ENCODE measurements around the gene TEX13A.

The TEX13A gene

DNA sequence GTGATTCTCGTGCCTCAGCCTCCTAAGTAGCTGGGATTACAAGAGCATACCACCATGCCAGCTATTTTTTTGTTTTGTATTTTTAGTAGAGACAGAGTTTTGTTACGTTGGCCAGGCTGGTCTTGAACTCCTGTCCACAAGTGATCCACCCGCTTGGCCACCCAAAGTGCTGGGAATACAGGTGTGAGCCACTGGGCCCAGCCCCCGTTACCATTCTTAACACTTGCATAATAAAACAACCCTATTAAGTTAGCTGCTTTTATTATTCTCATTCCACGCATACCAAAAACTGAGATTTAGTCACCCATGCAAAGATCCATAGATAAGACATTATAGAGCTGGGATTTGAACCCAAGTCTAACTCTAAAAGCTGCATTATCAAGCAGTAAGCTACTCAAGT lies 6.0 kb upstream of the TEX13A start:
- Histone ChIP-seq H3K36me3 (ENCODE audit: control insufficient read depth, insufficient read depth, low read length) (no peaks in the 10 kb centered on the region), H3K4me3 (ENCODE audit: low read depth, low read length) (no peak overlapping the region), H3K27me3 (ENCODE audit: control insufficient read depth, insufficient read depth, low read length) (no peaks in the 10 kb centered on the region), H3K4me1 (ENCODE audit: control insufficient read depth, insufficient read depth, low read length) (no peaks in the 10 kb centered on the region), H3K9ac (ENCODE audit: low read depth, low read length) (no peak overlapping the region), H3K9me3 (ENCODE audit: control insufficient read depth, insufficient read depth, low read length) (no peaks in the 10 kb centered on the region)

DNA sequence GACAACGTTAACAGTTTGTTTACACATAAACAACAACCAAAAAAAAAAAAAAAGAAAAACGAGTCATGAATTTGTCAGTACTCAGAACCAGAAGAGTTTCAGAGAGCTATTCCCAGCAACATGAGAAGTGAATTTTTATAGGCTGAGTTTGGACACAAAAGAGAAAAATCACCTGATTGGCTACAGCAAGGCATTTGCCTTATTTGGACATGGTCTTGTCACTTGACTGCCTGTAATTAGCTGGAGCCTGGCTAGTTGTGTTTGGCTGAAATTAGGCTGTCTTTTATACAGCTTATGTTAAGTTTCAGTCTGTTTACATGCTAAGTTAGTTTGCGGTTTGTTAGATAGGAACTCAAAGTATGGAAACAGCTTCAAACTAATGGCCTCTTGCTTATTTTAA lies 880 bp upstream of the TEX13A start:
- no peak overlapping the region for H3K9ac ChIP-seq (ENCODE audit: low read depth, low read length)
- no peak overlapping the region for H3K4me3 ChIP-seq (ENCODE audit: low read depth, low read length)
- H3K36me3 ChIP-seq (ENCODE audit: control insufficient read depth, insufficient read depth, low read length), result no peaks in the 10 kb centered on the region
- H3K4me1 ChIP-seq (ENCODE audit: control insufficient read depth, insufficient read depth, low read length), result no peaks in the 10 kb centered on the region
- H3K27me3 ChIP-seq (ENCODE audit: control insufficient read depth, insufficient read depth, low read length), result no peaks in the 10 kb centered on the region
- no peaks in the 10 kb centered on the region for H3K9me3 ChIP-seq (ENCODE audit: control insufficient read depth, insufficient read depth, low read length)

DNA sequence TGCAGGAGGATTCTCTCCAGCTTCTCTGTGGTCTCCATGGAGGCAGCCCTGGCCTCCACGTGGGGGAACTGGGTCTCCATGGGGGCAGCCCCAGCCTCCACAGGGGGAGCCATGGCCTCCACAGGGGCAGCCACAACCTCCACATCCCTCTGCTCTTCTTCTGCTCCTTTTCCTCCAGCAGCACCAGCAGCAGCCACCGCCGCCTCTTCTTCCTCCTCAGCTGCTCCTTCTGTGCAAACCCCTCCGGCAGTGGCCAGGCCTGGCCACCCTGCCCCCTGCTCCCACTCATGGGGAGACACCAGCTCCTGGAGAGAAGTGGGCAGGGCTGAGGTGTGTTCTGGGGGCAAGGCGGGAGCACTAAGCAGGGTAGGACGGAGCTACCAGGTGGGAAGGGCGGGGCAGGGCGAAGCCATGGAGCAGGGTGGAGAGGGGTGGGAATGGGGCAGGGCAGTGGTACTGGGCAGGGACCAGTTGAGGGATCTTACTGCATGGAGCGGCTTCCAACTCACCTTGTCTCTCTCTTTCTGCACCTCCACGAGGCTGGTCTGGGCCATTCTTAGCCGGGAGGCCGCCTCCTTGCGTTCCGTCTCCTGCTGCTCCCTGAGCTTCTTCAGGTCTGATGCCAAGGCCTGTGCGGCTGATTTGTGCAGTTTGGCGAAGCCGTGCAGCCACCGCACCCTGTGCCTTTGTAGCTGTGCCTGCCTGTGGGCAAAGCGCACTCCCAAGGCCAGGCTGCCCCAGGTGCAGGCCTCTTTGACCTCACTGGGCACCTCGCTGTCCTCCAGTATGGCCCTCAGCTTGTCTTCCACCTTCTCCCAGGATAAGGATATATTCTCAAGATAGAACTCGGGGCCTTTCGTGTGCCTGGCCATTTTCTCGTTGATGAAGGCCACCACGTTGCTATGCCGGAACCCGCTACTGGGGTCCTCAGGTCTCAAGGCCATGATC lies 766 bp downstream of the TEX13A start:
- no peak overlapping the region for H3K4me3 ChIP-seq (ENCODE audit: low read depth, low read length)
- H3K9me3 ChIP-seq (ENCODE audit: control insufficient read depth, insufficient read depth, low read length), result no peaks in the 10 kb centered on the region
- no peak overlapping the region for H3K9ac ChIP-seq (ENCODE audit: low read depth, low read length)
- H3K36me3 ChIP-seq (ENCODE audit: control insufficient read depth, insufficient read depth, low read length), result no peaks in the 10 kb centered on the region
- no peaks in the 10 kb centered on the region for H3K27me3 ChIP-seq (ENCODE audit: control insufficient read depth, insufficient read depth, low read length)
- H3K4me1 ChIP-seq (ENCODE audit: control insufficient read depth, insufficient read depth, low read length), result no peaks in the 10 kb centered on the region

DNA sequence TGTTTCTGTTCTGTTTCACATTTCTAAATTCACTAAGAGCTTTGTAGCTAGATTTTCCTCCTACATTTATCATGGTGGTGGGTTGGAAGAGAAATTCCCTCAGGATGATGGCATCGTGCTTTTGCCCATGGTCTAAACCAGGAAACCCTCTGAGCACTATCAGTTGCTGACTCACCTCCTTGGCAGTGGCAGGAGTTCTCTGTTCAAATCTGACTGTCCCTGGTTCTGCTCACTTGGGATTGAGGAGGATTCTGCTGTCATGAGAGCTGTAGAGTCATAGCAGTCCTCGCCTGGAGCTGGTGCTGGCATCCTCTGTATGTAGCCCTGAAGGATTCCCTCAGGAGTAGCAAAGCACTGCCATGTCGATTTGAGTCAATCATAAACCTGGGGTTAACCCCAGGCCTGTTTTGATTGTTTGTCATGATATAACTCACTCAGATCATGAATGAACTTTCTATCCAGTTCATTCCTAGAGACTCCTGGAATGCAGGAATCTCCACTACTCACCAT lies 9.4 kb downstream of the TEX13A start:
- H3K9ac ChIP-seq (ENCODE audit: low read depth, low read length), result no peak overlapping the region
- H3K4me1 ChIP-seq (ENCODE audit: control insufficient read depth, insufficient read depth, low read length), result no peaks in the 10 kb centered on the region
- H3K4me3 ChIP-seq (ENCODE audit: low read depth, low read length), result no peak overlapping the region
- H3K36me3 ChIP-seq (ENCODE audit: control insufficient read depth, insufficient read depth, low read length), result no peaks in the 10 kb centered on the region
- H3K27me3 ChIP-seq (ENCODE audit: control insufficient read depth, insufficient read depth, low read length), result no peaks in the 10 kb centered on the region
- H3K9me3 ChIP-seq (ENCODE audit: control insufficient read depth, insufficient read depth, low read length), result no peaks in the 10 kb centered on the region

DNA sequence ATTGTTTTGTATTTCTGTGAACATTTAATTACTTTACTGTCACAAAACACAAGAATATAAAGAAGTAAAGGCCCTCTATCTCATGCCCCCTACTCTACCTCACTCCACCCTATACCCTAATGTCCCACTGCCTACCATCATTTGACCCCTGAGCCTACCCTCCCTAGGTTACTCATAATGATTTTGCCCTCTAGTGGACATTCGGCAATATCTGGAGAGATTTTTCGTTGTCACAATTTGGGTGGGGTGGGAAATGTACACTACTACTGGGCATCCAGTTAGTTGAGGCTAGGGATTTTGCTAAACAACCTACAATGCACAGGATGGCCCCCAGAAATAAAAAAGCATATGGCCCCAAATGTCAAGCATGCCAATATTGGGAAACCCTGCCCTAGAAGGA lies 10.2 kb downstream of the TEX13A start:
- no peaks in the 10 kb centered on the region for H3K27me3 ChIP-seq (ENCODE audit: control insufficient read depth, insufficient read depth, low read length)
- H3K9me3 ChIP-seq (ENCODE audit: control insufficient read depth, insufficient read depth, low read length), result no peaks in the 10 kb centered on the region
- H3K36me3 ChIP-seq (ENCODE audit: control insufficient read depth, insufficient read depth, low read length), result no peaks in the 10 kb centered on the region
- H3K9ac ChIP-seq (ENCODE audit: low read depth, low read length), result no peak overlapping the region
- H3K4me1 ChIP-seq (ENCODE audit: control insufficient read depth, insufficient read depth, low read length), result no peaks in the 10 kb centered on the region
- no peak overlapping the region for H3K4me3 ChIP-seq (ENCODE audit: low read depth, low read length)

DNA sequence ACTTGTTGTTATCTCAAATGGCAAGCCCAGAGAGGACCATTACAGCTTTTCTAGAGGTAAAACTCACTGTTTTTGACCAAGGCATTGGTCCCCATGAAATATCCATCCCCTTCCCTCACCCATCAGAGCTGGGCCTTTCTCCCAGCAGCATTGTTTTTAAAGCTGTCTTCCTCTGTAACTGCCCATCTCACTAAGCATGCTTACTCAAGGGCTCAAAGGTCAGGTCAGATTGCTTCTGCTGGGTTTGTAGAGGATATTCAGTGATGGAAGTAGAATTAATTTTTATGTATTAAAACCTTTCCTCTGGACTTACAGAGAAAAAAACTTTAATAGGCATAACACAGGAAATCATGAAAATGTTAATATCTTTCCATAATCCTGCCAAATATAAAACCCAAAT lies 11.1 kb downstream of the TEX13A start:
- Histone ChIP-seq H3K36me3 (ENCODE audit: control insufficient read depth, insufficient read depth, low read length) (no peaks in the 10 kb centered on the region), H3K4me3 (ENCODE audit: low read depth, low read length) (no peak overlapping the region), H3K9ac (ENCODE audit: low read depth, low read length) (no peak overlapping the region), H3K4me1 (ENCODE audit: control insufficient read depth, insufficient read depth, low read length) (no peaks in the 10 kb centered on the region), H3K27me3 (ENCODE audit: control insufficient read depth, insufficient read depth, low read length) (no peaks in the 10 kb centered on the region), H3K9me3 (ENCODE audit: control insufficient read depth, insufficient read depth, low read length) (no peaks in the 10 kb centered on the region)

DNA sequence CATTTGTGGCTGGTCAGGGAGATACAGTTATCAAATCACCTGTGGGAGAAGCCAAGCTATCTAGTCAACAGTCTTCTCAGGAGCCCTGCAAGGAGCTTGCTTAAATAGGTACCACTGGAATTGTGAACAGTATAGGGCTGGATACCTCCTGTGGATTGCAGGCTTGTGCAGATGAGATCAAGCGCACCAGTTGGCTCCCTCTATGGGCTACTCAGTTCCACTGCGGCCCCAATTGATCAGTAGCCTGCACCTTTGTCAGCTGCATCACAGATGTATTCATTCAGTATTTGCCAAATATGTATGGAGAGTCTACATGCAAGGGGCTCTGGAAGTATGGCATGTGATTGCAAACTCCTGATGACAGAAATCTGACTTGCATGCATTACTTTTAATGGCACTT lies 28.6 kb downstream of the TEX13A start:
- no peaks in the 10 kb centered on the region for H3K36me3 ChIP-seq (ENCODE audit: control insufficient read depth, insufficient read depth, low read length)
- peaks cover 5% of the 10 kb centered on the region for H3K4me1 ChIP-seq (ENCODE audit: control insufficient read depth, insufficient read depth, low read length)
- no peaks in the 10 kb centered on the region for H3K9me3 ChIP-seq (ENCODE audit: control insufficient read depth, insufficient read depth, low read length)
- no peaks in the 10 kb centered on the region for H3K27me3 ChIP-seq (ENCODE audit: control insufficient read depth, insufficient read depth, low read length)
- H3K9ac ChIP-seq (ENCODE audit: low read depth, low read length), result no peak overlapping the region
- H3K4me3 ChIP-seq (ENCODE audit: low read depth, low read length), result no peak overlapping the region

DNA sequence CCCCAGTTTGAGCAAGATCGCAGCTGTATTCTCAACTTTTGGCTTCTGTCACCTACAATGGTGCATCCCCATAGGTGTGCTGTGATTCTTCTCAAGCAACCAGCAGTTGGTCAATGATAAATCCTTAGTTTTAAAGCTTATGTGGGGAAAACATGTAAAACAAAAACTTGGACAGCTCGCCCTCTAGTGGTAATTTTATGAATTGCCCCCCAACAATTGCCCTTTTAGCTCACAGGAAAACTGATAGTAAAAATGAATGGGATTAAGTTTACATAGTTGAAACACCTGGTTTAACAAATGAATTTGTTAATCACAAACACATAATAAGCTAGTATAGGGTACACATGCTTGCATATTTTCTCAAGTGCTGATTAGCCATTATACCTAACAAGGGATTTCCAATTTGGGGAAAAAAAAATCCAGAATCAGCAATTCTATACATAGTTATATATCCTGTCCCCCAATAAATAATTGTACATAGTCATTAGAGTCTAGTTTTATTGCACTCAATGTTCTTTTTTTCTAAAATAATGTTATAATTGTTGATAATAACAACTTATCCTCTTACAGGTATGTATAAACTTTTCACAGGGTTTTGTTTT lies 30.1 kb downstream of the TEX13A start:
- no peak overlapping the region for H3K4me3 ChIP-seq (ENCODE audit: low read depth, low read length)
- no peaks in the 10 kb centered on the region for H3K9me3 ChIP-seq (ENCODE audit: control insufficient read depth, insufficient read depth, low read length)
- no peaks in the 10 kb centered on the region for H3K36me3 ChIP-seq (ENCODE audit: control insufficient read depth, insufficient read depth, low read length)
- H3K27me3 ChIP-seq (ENCODE audit: control insufficient read depth, insufficient read depth, low read length), result no peaks in the 10 kb centered on the region
- no peak overlapping the region for H3K9ac ChIP-seq (ENCODE audit: low read depth, low read length)
- peaks cover 5% of the 10 kb centered on the region for H3K4me1 ChIP-seq (ENCODE audit: control insufficient read depth, insufficient read depth, low read length)

DNA sequence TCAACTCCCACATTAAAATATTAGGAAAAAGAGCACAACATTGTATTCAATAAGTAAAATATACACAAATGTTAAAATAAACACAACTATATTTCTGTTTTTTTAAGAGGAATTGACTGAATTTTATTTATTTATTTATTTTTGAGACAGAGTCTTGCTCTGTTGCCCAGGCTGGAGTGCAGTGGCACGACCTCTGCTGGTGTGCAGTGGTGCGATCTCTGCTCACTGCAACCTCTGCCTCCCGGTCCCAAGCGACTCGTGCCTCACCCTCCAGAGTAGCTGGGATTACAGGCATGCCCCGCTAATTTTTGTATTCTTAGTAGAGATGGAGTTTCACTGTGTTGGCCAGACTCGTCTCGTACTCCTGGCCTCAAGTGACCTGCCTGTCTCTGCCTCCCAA lies 31.4 kb downstream of the TEX13A start:
- H3K4me1 ChIP-seq (ENCODE audit: control insufficient read depth, insufficient read depth, low read length), result peaks cover 5% of the 10 kb centered on the region
- no peak overlapping the region for H3K4me3 ChIP-seq (ENCODE audit: low read depth, low read length)
- no peak overlapping the region for H3K9ac ChIP-seq (ENCODE audit: low read depth, low read length)
- no peaks in the 10 kb centered on the region for H3K9me3 ChIP-seq (ENCODE audit: control insufficient read depth, insufficient read depth, low read length)
- H3K27me3 ChIP-seq (ENCODE audit: control insufficient read depth, insufficient read depth, low read length), result no peaks in the 10 kb centered on the region
- H3K36me3 ChIP-seq (ENCODE audit: control insufficient read depth, insufficient read depth, low read length), result no peaks in the 10 kb centered on the region

DNA sequence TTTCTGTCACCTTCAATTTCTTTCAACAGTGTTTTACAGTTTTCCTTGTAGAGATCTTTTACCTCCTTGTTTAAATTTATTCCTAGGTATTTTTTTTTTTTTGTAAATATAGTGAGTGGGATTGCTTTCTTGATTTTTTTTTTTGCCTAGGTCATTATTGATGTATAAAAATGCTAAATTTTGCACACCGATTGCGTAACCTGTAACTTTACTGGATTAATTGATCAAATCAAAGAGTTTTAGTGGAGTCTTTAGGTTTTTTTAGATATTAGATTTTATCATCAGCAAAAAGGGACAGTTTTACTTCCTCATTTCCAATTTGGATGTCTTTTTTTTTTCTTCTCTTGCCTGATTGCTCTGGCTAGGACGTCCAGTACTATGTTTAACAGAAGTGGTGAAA lies 40.9 kb downstream of the TEX13A start:
- H3K36me3 ChIP-seq (ENCODE audit: control insufficient read depth, insufficient read depth, low read length), result no peaks in the 10 kb centered on the region
- H3K9ac ChIP-seq (ENCODE audit: low read depth, low read length), result no peak overlapping the region
- H3K27me3 ChIP-seq (ENCODE audit: control insufficient read depth, insufficient read depth, low read length), result no peaks in the 10 kb centered on the region
- no peak overlapping the region for H3K4me3 ChIP-seq (ENCODE audit: low read depth, low read length)
- H3K9me3 ChIP-seq (ENCODE audit: control insufficient read depth, insufficient read depth, low read length), result no peaks in the 10 kb centered on the region
- no peaks in the 10 kb centered on the region for H3K4me1 ChIP-seq (ENCODE audit: control insufficient read depth, insufficient read depth, low read length)

DNA sequence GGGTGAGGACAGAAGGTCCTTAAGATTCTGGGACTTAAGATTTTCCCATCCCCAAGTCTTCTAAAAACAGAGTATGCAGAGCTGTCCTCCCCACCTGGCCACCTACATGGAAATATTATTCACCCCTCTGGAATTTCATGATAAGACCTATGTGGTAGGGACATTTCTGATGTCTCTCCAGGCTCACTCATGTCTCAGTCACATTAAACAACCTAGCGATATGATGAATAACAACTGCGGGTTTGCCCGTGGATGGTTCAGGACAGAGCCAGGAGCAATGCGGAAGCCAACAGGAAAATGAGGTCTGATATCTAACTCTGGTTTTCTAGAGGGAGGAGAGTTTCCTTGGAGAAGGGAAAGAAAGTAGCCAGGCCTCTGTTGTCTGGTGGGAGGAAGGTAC lies 47.4 kb downstream of the TEX13A start:
- no peak overlapping the region for H3K9ac ChIP-seq (ENCODE audit: low read depth, low read length)
- H3K27me3 ChIP-seq (ENCODE audit: control insufficient read depth, insufficient read depth, low read length), result no peaks in the 10 kb centered on the region
- H3K36me3 ChIP-seq (ENCODE audit: control insufficient read depth, insufficient read depth, low read length), result no peaks in the 10 kb centered on the region
- H3K4me3 ChIP-seq (ENCODE audit: low read depth, low read length), result no peak overlapping the region
- no peaks in the 10 kb centered on the region for H3K9me3 ChIP-seq (ENCODE audit: control insufficient read depth, insufficient read depth, low read length)
- no peaks in the 10 kb centered on the region for H3K4me1 ChIP-seq (ENCODE audit: control insufficient read depth, insufficient read depth, low read length)
